Neutrophil (primary cell): ENCODE measurements around the gene CPS1.

Source experiments
- H3K27ac ChIP-seq: fragments of 200-600 bp; sonication (generic); 2 replicates; pipeline ENCODE4 v1.5.1; 2016; ENCODE audit warnings: mild to moderate bottlenecking, moderate library complexity
- H3K27me3 ChIP-seq: fragments of 200-600 bp; sonication (generic); 2 replicates; pipeline ENCODE4 v1.6.0; 2016; ENCODE audit warnings: mild to moderate bottlenecking
- H3K36me3 ChIP-seq: fragments of 200-600 bp; sonication (generic); 2 replicates; pipeline ENCODE4 v1.5.1; 2017
- H3K4me1 ChIP-seq, 2 experiments: fragments of 200-600 bp in 1 of 2; sonication (generic) in 1 of 2; 1 replicate in 1 of 2; 2 replicates in 1 of 2; pipeline versions ENCODE4 v1.5.1 to v1.6.1; 2013 to 2016; ENCODE audit warnings: low read depth in 1 of 2, low read length in 1 of 2, mild to moderate bottlenecking in 1 of 2, moderate library complexity in 1 of 2; ENCODE audit not compliant: control insufficient read depth in 1 of 2, insufficient read depth in 1 of 2
- H3K4me3 ChIP-seq, 2 experiments: fragments of 200-600 bp in 1 of 2; sonication (generic) in 1 of 2; 1 replicate in 1 of 2; 2 replicates in 1 of 2; pipeline ENCODE4 v1.5.1; 2013 to 2016; ENCODE audit warnings: low read depth in 1 of 2, low read length in 1 of 2, mild to moderate bottlenecking in 1 of 2, moderate library complexity in 1 of 2
- H3K9me3 ChIP-seq: fragments of 200-600 bp; sonication (generic); 2 replicates; pipeline ENCODE4 v1.5.1; 2016
- TF ChIP-seq, protein P1 (sequence below): fragments of 200-600 bp; sonication (generic); IDR thresholded peaks from 2 replicates; pipeline ENCODE4 v1.5.1; 2016; ENCODE audit warnings: antibody characterized with exemption

Gene CPS1

DNA sequence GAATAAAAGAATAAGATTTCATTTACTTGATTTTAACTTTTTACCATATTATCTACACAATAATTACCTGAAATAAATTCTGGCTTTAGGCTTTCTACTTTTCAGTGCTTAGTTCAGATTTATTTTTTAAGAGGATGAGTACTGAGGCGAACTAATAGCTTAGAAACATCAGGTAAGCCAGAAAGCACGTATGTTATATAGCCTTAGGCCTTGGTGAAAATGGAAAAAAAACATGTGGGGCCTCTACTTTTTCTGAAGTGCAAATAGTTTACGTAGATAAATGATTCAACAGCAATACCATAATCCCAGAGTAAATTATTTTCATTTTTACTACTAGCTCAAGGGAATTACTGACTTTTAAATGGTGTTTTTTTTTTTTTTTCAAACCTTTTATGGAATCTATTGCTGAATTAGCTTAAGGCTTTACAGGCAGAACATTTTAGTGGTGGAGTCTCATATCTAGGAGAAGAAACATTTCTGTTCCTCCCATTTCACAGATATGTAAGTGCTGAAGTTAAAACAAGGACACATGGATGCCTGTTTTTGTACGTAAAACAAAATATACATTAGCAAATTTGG lies 6.2 kb downstream of the CPS1 start:
- H3K4me3 ChIP-seq = no peak overlapping the region

DNA sequence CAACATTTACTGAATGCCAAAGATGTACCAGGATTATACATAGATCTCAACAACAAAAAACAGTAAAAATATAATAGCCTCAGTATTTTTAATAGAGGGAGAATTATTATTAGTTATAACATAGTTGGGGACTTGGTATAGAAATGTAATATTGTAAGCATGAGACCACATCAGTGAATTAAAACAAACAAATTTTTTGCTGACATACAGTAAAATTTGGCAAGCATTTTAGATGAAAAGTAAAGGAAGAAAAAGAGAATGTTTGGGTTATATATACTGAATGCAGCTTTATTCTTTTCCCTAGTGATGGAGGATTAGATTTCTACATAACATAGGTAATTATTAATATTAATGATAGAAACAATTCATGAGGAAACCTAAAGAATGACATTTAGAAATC lies 10.9 kb downstream of the CPS1 start:
- TF ChIP-seq, protein P1, sequence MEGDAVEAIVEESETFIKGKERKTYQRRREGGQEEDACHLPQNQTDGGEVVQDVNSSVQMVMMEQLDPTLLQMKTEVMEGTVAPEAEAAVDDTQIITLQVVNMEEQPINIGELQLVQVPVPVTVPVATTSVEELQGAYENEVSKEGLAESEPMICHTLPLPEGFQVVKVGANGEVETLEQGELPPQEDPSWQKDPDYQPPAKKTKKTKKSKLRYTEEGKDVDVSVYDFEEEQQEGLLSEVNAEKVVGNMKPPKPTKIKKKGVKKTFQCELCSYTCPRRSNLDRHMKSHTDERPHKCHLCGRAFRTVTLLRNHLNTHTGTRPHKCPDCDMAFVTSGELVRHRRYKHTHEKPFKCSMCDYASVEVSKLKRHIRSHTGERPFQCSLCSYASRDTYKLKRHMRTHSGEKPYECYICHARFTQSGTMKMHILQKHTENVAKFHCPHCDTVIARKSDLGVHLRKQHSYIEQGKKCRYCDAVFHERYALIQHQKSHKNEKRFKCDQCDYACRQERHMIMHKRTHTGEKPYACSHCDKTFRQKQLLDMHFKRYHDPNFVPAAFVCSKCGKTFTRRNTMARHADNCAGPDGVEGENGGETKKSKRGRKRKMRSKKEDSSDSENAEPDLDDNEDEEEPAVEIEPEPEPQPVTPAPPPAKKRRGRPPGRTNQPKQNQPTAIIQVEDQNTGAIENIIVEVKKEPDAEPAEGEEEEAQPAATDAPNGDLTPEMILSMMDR = no peak
- H3K4me1 ChIP-seq = no peaks in the 10 kb centered on the region
- H3K27me3 ChIP-seq = no peaks in the 10 kb centered on the region

More for the DNA sequence above, 6.2 kb downstream of the CPS1 start:
- no peaks in the 10 kb centered on the region for H3K4me1 ChIP-seq
- H3K36me3 ChIP-seq = no peaks in the 10 kb centered on the region
- H3K27me3 ChIP-seq = no peaks in the 10 kb centered on the region
- H3K27ac ChIP-seq = no peak overlapping the region
- TF ChIP-seq, protein P1 = no peak
- H3K9me3 ChIP-seq = no peaks in the 10 kb centered on the region

DNA sequence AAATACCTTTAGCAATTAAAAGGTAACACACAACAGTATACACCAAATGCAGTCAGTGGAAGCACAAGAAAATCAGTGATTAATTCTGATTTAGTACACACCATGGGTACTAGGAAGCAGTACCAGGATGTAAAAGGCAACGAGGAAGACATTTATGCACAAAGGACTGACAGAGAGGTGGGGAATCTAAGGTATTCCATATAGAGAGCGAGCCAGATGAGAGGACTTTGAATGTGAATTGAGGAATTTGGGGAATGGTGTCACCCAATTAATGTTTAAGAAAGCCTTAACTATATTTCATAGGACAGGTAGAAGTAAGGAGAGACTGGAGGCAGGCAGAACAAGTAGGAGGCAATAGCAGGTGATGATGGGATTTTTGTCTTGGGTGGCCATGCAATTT lies 11.7 kb downstream of the CPS1 start:
- no peaks in the 10 kb centered on the region for H3K9me3 ChIP-seq
- H3K27ac ChIP-seq = no peak overlapping the region
- H3K4me3 ChIP-seq = no peak overlapping the region
- H3K4me1 ChIP-seq = no peaks in the 10 kb centered on the region
- H3K36me3 ChIP-seq = no peaks in the 10 kb centered on the region
- TF ChIP-seq, protein P1 = no peak
- H3K27me3 ChIP-seq = no peaks in the 10 kb centered on the region

More for the DNA sequence above, 10.9 kb downstream of the CPS1 start:
- Histone ChIP-seq H3K4me3 (no peak overlapping the region), H3K27ac (no peak overlapping the region), H3K9me3 (no peaks in the 10 kb centered on the region), H3K36me3 (no peaks in the 10 kb centered on the region)

DNA sequence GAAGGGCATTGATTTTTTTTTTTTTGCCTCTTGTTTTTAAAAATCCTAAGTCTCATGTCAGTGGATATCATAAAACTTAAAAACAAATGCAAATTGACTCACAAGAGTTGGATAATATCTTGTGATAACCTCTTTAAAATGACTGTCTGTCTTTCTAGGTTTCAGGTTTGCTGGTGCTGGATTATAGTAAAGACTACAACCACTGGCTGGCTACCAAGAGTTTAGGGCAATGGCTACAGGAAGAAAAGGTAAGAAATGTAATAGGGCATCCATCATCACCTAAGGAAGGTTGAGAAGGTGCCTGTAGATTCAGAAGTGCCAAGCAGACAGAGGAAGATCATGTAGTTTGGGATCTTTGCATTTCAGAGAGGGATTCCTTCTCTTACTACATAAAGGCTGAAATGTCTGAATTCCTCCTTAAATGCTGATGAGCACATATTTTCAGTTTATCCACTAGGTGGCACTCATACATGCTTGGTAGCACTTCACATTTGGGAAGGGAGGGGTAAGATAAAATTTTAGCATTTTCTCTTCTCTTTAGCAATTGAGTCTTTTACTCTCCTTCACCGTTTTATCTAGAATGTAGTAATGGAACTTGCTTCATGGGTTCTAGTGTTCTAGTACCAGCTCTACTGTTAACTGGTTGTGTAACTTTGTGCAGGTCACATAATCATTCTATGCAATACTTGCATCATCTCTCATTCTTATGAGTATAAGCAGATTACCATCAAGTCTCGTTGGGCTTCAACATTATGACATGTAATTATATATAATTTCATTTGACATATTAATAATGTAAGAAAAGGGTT lies 21.1 kb downstream of the CPS1 start:
- TF ChIP-seq, protein P1 = no peak

DNA sequence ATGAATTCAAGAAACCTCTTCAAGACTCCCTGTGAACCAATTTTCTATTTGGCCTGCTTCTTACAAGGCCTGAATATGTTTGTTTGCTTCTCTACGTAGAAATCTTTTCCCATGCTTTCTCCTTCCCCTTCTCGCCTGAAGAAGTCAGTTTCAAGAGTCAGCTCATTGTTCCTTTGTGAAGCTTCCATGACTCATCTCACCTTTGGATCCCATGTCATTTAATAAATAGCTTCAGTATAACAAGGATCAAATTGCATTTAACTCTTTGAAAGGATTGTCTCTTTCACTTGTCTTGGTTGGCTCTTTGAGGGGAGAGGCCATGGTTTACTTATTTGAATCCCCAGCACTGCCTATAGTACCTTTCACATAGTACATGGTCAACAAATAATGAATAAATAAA lies 28.4 kb downstream of the CPS1 start:
- TF ChIP-seq, protein P1 = no peak
- Histone ChIP-seq H3K9me3 (no peaks in the 10 kb centered on the region), H3K4me3 (no peak overlapping the region), H3K27me3 (no peaks in the 10 kb centered on the region), H3K36me3 (no peaks in the 10 kb centered on the region), H3K27ac (no peak overlapping the region), H3K4me1 (peaks cover 0 to 16% of the 10 kb centered on the region in 2 experiments)

More for the DNA sequence above, 21.1 kb downstream of the CPS1 start:
- H3K27me3 ChIP-seq = no peaks in the 10 kb centered on the region
- H3K9me3 ChIP-seq = no peaks in the 10 kb centered on the region
- H3K27ac ChIP-seq = no peak overlapping the region
- H3K4me1 ChIP-seq = no peaks in the 10 kb centered on the region
- no peak overlapping the region for H3K4me3 ChIP-seq
- H3K36me3 ChIP-seq = no peaks in the 10 kb centered on the region
